ENCODE measurements around the gene ONECUT3. TPM values are rescaled to one million over a fixed set of nuclear protein-coding genes. Genes with fewer than 3 reads are reported as not detected.
"Not testable (repeated sequence)": the region's sequence is repeated elsewhere in the genome, so short reads cannot be mapped to it uniquely, and the experiment has no call there.

Gene ONECUT3
- total RNA-seq, 1 experiment from 2014 or later, result not detected

DNA sequence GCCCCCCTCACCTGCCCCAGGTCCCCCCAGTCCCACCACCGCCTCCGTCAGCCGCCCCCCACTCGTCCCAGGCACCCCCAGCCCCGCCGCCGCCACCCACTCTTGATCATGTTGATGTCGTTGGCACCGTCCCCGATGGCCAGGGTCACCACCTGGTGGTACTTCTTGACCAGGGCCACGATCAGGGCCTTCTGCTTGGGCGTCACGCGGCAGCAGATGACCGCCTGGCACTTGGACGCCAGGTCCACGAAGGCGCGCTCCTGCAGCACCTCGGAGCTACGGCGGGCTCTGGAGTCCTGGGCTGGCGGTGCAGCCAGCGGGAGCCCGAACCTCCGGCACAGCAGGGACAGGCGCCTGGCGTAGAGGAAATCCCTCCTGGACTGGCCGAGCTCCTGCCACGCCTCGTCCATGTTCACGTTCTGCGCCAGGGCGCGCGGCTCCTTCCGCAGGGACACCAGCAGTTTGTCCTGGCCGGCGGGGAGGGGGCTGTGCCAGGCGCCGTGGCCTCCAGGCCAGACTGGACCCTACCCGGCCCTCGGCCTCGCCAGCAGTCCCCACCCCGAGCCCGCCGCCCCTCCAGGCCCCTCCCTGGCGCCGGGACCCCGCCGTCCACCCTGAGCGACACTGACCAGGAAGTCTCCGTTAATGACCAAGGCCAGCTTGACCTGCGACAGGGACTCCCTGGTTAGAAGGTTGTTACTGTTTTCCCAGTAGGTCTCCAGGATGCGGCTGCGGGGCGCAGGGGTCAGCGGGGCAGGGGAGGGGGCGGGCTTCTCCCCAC, 36.1 kb downstream of the ONECUT3 start:
- H3K9ac ChIP-seq (ENCODE audit: low read length), result no peak overlapping the region

DNA sequence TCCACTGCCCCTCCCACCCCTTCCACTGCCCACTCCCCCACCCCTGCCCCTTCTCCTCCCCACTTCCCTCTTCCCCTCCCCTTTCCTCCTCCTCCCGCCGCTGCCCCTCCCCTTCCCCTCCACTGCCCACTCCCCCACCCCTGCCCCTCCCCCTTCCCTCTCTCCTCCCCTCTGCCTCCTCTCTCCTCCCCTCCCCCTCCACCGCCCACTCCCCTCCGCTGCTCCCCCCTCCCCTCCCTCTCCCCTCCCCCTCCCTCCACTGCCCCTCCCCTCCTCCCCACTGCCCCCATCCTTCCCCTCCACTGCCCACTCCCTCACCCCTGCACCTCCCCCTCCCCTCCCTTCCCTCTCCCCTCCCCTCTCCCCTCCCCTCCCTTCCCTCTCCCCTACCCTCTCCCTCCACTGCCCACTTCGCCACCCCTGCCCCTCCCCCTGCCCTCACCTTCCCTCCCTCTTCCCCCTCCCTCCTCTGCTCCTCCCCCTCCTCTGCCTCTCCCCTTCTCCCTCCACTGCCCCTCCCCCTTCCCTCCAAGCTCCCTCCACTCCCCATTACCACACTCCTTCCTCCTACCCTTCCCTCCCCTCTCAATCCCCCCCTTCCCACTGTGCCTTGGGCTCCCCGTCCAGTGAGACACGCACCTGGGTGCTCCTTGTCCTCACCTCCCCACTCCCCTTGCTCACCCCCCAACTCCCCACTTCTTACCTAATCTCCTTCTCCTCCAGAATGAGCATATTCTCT, 36.9 kb downstream of the ONECUT3 start:
- Histone ChIP-seq H3K9ac (ENCODE audit: low read length) (no peak overlapping the region), H3K9me2 (replicated peaks; ENCODE audit: insufficient read depth, low read length) (no peaks in the 10 kb centered on the region), H3K4me2 (ENCODE audit: low read depth, low read length, poor library complexity, severe bottlenecking) (no peak overlapping the region), H3K4me3 (ENCODE audit: low read length) (no peak overlapping the region), H3K27ac (ENCODE audit: low read length) (no peak overlapping the region), H2AFZ (ENCODE audit: low read length) (no peak overlapping the region), H3K9me3 (ENCODE audit: low read length) (no peaks in the 10 kb centered on the region), H3K79me2 (ENCODE audit: low read length) (no peaks in the 10 kb centered on the region), H3K27me3 (ENCODE audit: low read length) (no peaks in the 10 kb centered on the region), H3K36me3 (ENCODE audit: insufficient read depth, low read length) (no peaks in the 10 kb centered on the region), H3K4me1 (ENCODE audit: low read length) (no peaks in the 10 kb centered on the region), H4K20me1 (ENCODE audit: insufficient read depth, low read depth, low read length) (no peaks in the 10 kb centered on the region)
- DNase-seq, result no peak

More for the DNA sequence above, 36.1 kb downstream of the ONECUT3 start:
- H3K4me2 ChIP-seq (ENCODE audit: low read depth, low read length, poor library complexity, severe bottlenecking), result no peak overlapping the region
- H3K27ac ChIP-seq (ENCODE audit: low read length), result no peak overlapping the region
- H3K4me1 ChIP-seq (ENCODE audit: low read length), result no peaks in the 10 kb centered on the region
- no peaks in the 10 kb centered on the region for H4K20me1 ChIP-seq (ENCODE audit: insufficient read depth, low read depth, low read length)
- no peaks in the 10 kb centered on the region for H3K9me3 ChIP-seq (ENCODE audit: low read length)
- no peaks in the 10 kb centered on the region for H3K79me2 ChIP-seq (ENCODE audit: low read length)
- no peaks in the 10 kb centered on the region for H3K9me2 ChIP-seq (replicated peaks; ENCODE audit: insufficient read depth, low read length)
- H3K4me3 ChIP-seq (ENCODE audit: low read length), result no peak overlapping the region
- H2AFZ ChIP-seq (ENCODE audit: low read length), result no peak overlapping the region
- DNase-seq, result no peak
- H3K36me3 ChIP-seq (ENCODE audit: insufficient read depth, low read length), result no peaks in the 10 kb centered on the region
- H3K27me3 ChIP-seq (ENCODE audit: low read length), result no peaks in the 10 kb centered on the region

DNA sequence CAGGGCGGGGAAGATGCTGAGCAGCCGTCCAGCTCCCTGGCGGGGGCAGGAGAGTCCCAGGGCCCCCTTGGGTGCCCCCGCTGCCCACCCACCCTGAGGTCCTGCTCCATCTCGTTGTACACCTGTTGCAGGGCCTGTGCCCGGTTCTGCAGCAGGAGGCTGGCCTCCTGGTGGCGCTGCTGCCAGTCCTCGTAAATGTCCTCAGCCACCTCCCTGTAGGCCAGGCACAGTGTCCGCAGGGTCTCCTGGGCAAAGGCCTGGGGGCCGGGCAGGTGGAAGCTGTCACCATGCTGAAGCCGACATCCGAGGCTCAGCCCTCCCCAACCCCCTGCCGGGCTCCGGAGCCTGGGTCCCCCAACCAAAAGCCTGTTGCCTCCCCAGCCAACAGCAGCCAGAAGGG, 38.6 kb downstream of the ONECUT3 start:
- no peaks in the 10 kb centered on the region for H3K79me2 ChIP-seq (ENCODE audit: low read length)
- no peak overlapping the region for H3K4me2 ChIP-seq (ENCODE audit: low read depth, low read length, poor library complexity, severe bottlenecking)
- no peak for DNase-seq
- no peaks in the 10 kb centered on the region for H3K4me1 ChIP-seq (ENCODE audit: low read length)
- no peaks in the 10 kb centered on the region for H3K27me3 ChIP-seq (ENCODE audit: low read length)
- H4K20me1 ChIP-seq (ENCODE audit: insufficient read depth, low read depth, low read length), result no peaks in the 10 kb centered on the region
- H2AFZ ChIP-seq (ENCODE audit: low read length), result no peak overlapping the region
- no peaks in the 10 kb centered on the region for H3K36me3 ChIP-seq (ENCODE audit: insufficient read depth, low read length)
- H3K27ac ChIP-seq (ENCODE audit: low read length), result no peak overlapping the region
- no peaks in the 10 kb centered on the region for H3K9me3 ChIP-seq (ENCODE audit: low read length)
- H3K4me3 ChIP-seq (ENCODE audit: low read length), result no peak overlapping the region
- H3K9ac ChIP-seq (ENCODE audit: low read length), result no peak overlapping the region
- no peaks in the 10 kb centered on the region for H3K9me2 ChIP-seq (replicated peaks; ENCODE audit: insufficient read depth, low read length)

DNA sequence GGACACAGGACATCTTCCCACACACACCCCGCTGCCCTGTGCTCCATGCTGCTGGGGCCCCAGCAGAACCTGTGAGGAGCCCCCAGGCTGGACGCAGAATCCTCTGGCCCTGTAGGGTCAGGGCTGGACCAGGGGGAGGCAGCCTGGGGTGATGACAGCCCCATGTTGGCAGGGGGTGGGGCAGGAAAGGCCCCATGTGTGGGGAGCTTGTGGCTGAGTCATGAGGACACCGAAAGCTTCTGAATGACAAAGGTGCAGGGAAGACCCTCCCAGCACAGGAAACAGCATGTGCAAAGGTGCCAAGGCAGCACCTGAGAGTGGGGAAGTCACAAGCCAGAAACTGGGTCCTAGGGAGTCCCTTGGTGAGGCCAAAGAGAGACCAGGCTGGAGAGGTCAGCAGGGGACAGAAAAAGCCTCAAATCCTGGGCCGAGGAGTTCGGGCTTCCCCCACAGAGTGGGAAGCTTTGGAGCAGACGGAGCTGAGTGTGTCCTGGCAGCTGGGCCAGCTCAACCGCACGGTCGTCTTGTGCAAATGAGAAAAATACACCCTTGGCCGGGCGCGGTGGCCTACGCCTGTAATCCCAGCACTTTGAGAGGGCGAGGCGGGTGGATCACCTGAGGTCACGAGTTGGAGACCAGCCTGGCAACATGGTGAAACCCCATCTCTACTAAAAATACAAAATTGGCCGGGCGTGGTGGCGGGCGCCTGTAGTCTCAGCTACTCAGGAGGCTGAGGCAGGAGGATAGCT, 41.3 kb downstream of the ONECUT3 start:
- H3K27me3 ChIP-seq (ENCODE audit: low read length), result no peaks in the 10 kb centered on the region
- H3K9ac ChIP-seq (ENCODE audit: low read length), result no peak overlapping the region
- H3K27ac ChIP-seq (ENCODE audit: low read length), result no peak overlapping the region
- DNase-seq, result no peak
- no peaks in the 10 kb centered on the region for H3K9me2 ChIP-seq (replicated peaks; ENCODE audit: insufficient read depth, low read length)
- no peak overlapping the region for H3K4me3 ChIP-seq (ENCODE audit: low read length)
- no peaks in the 10 kb centered on the region for H3K36me3 ChIP-seq (ENCODE audit: insufficient read depth, low read length)
- no peaks in the 10 kb centered on the region for H3K4me1 ChIP-seq (ENCODE audit: low read length)
- no peaks in the 10 kb centered on the region for H3K9me3 ChIP-seq (ENCODE audit: low read length)
- no peaks in the 10 kb centered on the region for H3K79me2 ChIP-seq (ENCODE audit: low read length)
- no peak overlapping the region for H3K4me2 ChIP-seq (ENCODE audit: low read depth, low read length, poor library complexity, severe bottlenecking)
- H2AFZ ChIP-seq (ENCODE audit: low read length), result no peak overlapping the region
- no peaks in the 10 kb centered on the region for H4K20me1 ChIP-seq (ENCODE audit: insufficient read depth, low read depth, low read length)

DNA sequence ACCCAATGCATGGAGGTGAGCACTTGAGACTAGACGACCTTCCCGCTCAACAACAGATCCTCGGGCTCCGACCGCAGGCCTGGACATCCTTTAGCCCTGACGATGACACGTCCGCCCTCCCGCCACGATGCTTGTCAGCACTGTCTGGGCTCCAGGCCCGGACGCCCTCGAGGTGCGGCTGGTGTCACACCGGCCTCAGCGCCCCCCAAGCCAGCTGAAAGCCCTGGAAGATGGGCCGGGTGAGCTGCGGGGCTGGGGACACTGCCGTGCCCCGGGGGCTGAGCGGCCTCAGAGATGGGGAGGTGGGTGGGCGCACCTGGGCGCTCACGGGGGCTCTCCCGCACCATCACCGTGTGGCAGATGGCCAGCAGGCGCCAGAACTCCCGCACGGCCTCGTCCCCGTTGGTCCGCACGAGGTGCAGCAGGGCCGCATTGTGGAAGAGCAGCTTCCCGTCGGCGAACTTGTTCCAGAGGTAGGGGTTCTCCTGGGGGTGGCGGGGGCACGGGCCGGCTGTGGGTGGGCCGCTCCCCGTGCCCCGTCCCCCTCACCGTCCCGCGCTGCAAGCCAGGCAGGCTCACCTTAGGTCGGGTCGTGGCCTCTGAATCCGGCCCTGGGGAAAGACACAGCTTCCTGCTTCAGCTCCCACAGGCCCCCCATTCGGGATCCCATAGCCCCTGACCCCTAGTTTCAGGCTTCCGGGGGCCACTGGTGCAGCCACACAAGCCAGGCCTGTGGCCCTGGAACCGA, 43.3 kb downstream of the ONECUT3 start:
- Histone ChIP-seq H2AFZ (ENCODE audit: low read length) (no peak overlapping the region), H3K27ac (ENCODE audit: low read length) (no peak overlapping the region), H3K4me1 (ENCODE audit: low read length) (no peaks in the 10 kb centered on the region), H3K4me3 (ENCODE audit: low read length) (no peak overlapping the region), H4K20me1 (ENCODE audit: insufficient read depth, low read depth, low read length) (no peaks in the 10 kb centered on the region), H3K79me2 (ENCODE audit: low read length) (no peaks in the 10 kb centered on the region), H3K9ac (ENCODE audit: low read length) (no peak overlapping the region), H3K9me2 (replicated peaks; ENCODE audit: insufficient read depth, low read length) (no peaks in the 10 kb centered on the region), H3K27me3 (ENCODE audit: low read length) (no peaks in the 10 kb centered on the region), H3K9me3 (ENCODE audit: low read length) (no peaks in the 10 kb centered on the region), H3K36me3 (ENCODE audit: insufficient read depth, low read length) (no peaks in the 10 kb centered on the region), H3K4me2 (ENCODE audit: low read depth, low read length, poor library complexity, severe bottlenecking) (no peak overlapping the region)
- no peak for DNase-seq

DNA sequence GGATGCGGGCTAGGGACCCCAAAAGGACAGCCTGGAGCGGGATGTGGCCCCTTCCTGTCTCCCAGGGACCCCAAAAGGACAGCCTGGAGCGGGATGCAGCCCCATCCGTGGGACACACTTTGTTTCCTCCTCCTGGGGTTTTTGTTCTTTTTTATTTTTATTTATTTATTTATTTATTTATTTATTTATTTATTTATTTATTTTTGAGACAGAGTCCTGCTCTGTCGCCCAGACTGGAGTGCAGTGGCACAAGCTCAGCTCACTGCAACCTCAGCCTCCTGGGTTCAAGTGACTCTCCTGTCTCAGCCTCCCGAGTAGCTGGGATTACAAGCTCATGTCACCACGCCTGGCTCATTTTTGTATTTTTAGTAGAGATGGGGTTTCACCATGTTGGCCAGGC, 44.0 kb downstream of the ONECUT3 start:
- H3K27me3 ChIP-seq (ENCODE audit: low read length); H4K20me1 ChIP-seq (ENCODE audit: insufficient read depth, low read depth, low read length); H3K9ac ChIP-seq (ENCODE audit: low read length); H3K79me2 ChIP-seq (ENCODE audit: low read length); H3K4me3 ChIP-seq (ENCODE audit: low read length); H3K27ac ChIP-seq (ENCODE audit: low read length); DNase-seq; H3K9me3 ChIP-seq (ENCODE audit: low read length); H2AFZ ChIP-seq (ENCODE audit: low read length); H3K9me2 ChIP-seq (replicated peaks; ENCODE audit: insufficient read depth, low read length); H3K4me2 ChIP-seq (ENCODE audit: low read depth, low read length, poor library complexity, severe bottlenecking); H3K4me1 ChIP-seq (ENCODE audit: low read length); H3K36me3 ChIP-seq (ENCODE audit: insufficient read depth, low read length): not testable (repeated sequence)

DNA sequence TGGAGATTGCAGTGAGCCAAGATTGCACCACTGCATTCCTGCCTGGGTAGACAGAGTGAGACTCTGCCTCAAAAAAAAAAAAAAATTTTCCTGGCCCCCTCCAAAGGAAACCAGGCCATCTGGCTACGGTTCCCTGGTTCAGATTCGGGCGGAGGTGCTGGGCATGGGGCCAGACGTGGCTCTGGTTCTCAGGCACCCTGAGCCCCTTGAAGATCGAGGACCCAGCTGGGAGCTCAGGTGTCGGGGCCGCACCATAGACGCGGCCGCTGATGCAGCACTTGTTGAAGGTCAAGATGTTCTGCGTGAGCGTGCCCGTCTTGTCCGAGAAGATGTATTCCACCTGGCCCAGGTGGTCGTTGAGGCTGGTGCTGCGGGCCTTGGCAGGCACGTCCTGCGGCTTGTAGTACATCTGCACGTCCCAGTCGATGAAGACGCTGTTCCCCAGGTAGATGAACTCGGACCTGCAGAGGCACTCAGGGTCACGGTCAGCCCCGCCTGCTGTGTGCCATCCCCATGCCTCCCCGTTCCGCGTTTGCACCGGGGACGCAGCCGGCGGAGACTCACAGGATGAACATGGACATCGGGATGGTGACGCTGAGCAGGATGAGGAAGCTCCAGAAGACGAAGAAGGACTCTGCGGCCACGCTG, 46.5 kb downstream of the ONECUT3 start:
- H3K9me3 ChIP-seq (ENCODE audit: low read length), result no peaks in the 10 kb centered on the region
- H3K27me3 ChIP-seq (ENCODE audit: low read length), result no peaks in the 10 kb centered on the region

More for the DNA sequence above, 46.5 kb downstream of the ONECUT3 start:
- no peaks in the 10 kb centered on the region for H4K20me1 ChIP-seq (ENCODE audit: insufficient read depth, low read depth, low read length)
- DNase-seq, result no peak
- no peak overlapping the region for H2AFZ ChIP-seq (ENCODE audit: low read length)
- H3K9me2 ChIP-seq (replicated peaks; ENCODE audit: insufficient read depth, low read length), result no peaks in the 10 kb centered on the region
- no peak overlapping the region for H3K27ac ChIP-seq (ENCODE audit: low read length)
- H3K9ac ChIP-seq (ENCODE audit: low read length), result no peak overlapping the region
- H3K4me3 ChIP-seq (ENCODE audit: low read length), result no peak overlapping the region
- H3K4me1 ChIP-seq (ENCODE audit: low read length), result no peaks in the 10 kb centered on the region
- H3K79me2 ChIP-seq (ENCODE audit: low read length), result no peaks in the 10 kb centered on the region
- no peaks in the 10 kb centered on the region for H3K36me3 ChIP-seq (ENCODE audit: insufficient read depth, low read length)
- H3K4me2 ChIP-seq (ENCODE audit: low read depth, low read length, poor library complexity, severe bottlenecking), result no peak overlapping the region

Measured in Karpas-422 (cell line).